Activated CD4-positive, alpha-beta memory T cell treated with anti-CD3 and anti-CD28 coated beads for 36 hours (primary cell): ENCODE data around the gene PXT1. TPM values are rescaled to one million over a fixed set of nuclear protein-coding genes. Genes with fewer than 3 reads are reported as not detected.

Experiments used
- CTCF ChIA-PET: fragments of 350-600 bp; sonication (Branson Sonifier 250); formaldehyde crosslinking; loops from one replicate; lab custom pipeline; 2021; ENCODE audit warnings: antibody characterized with exemption, inconsistent platforms; lab: Charles Lee
- POLR2A ChIA-PET: fragments of 350-600 bp; sonication (Branson Sonifier 250); formaldehyde crosslinking; loops from one replicate; lab custom pipeline; 2021; ENCODE audit warnings: antibody characterized with exemption; lab: Charles Lee
- DNase-seq: peaks from one replicate; pipeline ENCODE4 v3.0.0-alpha.2; 2020
- H3K27ac Mint-ChIP-seq: one replicate; pipeline ENCODE4 v1.8.0; 2021; ENCODE audit warnings: mixed read lengths
- H3K27me3 Mint-ChIP-seq: one replicate; pipeline ENCODE4 v1.8.0; 2021; ENCODE audit warnings: mixed read lengths
- H3K36me3 Mint-ChIP-seq: one replicate; pipeline ENCODE4 v1.8.0; 2021; ENCODE audit warnings: mixed read lengths
- H3K4me1 Mint-ChIP-seq: one replicate; pipeline ENCODE4 v1.8.0; 2021; ENCODE audit warnings: low read depth, mixed read lengths
- H3K4me3 Mint-ChIP-seq: one replicate; pipeline ENCODE4 v1.8.0; 2021; ENCODE audit warnings: mild to moderate bottlenecking, mixed read lengths
- H3K9me3 Mint-ChIP-seq: one replicate; pipeline ENCODE4 v1.8.0; 2021; ENCODE audit warnings: mixed read lengths
- intact Hi-C: fragments of 100-400 bp; cut with micrococcal nuclease; formaldehyde crosslinking; loops from one replicate; pipeline ENCODE4 v1.15.1; 2023
- total RNA-seq, 2 experiments: library from RNA; stranded (reverse); gene quantifications; one replicate each; pipeline ENCODE4 v1.2.3, GENCODE V29; 2021

The PXT1 gene
- total RNA-seq, 2 experiments from 2014 or later = 0.22 to 0.29 TPM

- peak; percentile 3 for DNase-seq
- H3K4me3 Mint-ChIP-seq = no peak overlapping the region
- POLR2A ChIA-PET = no interaction called here
- no peaks in the 10 kb centered on the region for H3K27me3 Mint-ChIP-seq
- H3K27ac Mint-ChIP-seq = no peak overlapping the region
- H3K9me3 Mint-ChIP-seq = no peaks in the 10 kb centered on the region
- intact Hi-C loops = no loop called here
- CTCF ChIA-PET = no interaction called here
- H3K4me1 Mint-ChIP-seq = peaks cover 17% of the 10 kb centered on the region
- peaks cover 5% of the 10 kb centered on the region for H3K36me3 Mint-ChIP-seq
Measured at GRCh38 chr6:36376742-36377141, 65.9 kb downstream of the PXT1 start.

GRCh38 chr6:36376183-36376582, 66.5 kb downstream of the PXT1 start:
- no peak for DNase-seq
- H3K36me3 Mint-ChIP-seq = peaks cover 5% of the 10 kb centered on the region
- CTCF ChIA-PET = no interaction called here

GRCh38 chr6:36375644-36376155, 67.0 kb downstream of the PXT1 start:
- intact Hi-C loops = no loop called here
- H3K36me3 Mint-ChIP-seq = peaks cover 5% of the 10 kb centered on the region
- no peak overlapping the region for H3K4me3 Mint-ChIP-seq
- ChIA-PET POLR2A (no interaction called here), CTCF (interaction anchor here (0.6 kb wide), 1 partner anchor 94 kb away, joined by 3 read pairs; no protein-coding TSS in a partner anchor)
- DNase-seq = peak; percentile 7
- no peak overlapping the region for H3K27ac Mint-ChIP-seq
- peaks cover 12% of the 10 kb centered on the region for H3K4me1 Mint-ChIP-seq
- no peaks in the 10 kb centered on the region for H3K27me3 Mint-ChIP-seq
- H3K9me3 Mint-ChIP-seq = no peaks in the 10 kb centered on the region

More at GRCh38 chr6:36376183-36376582, 66.5 kb downstream of the PXT1 start:
- H3K9me3 Mint-ChIP-seq = no peaks in the 10 kb centered on the region
- no peak overlapping the region for H3K4me3 Mint-ChIP-seq
- H3K27me3 Mint-ChIP-seq = no peaks in the 10 kb centered on the region
- intact Hi-C loops = no loop called here
- H3K27ac Mint-ChIP-seq = no peak overlapping the region
- H3K4me1 Mint-ChIP-seq = peaks cover 12% of the 10 kb centered on the region
- POLR2A ChIA-PET = no interaction called here

GRCh38 chr6:36374972-36375371, 67.7 kb downstream of the PXT1 start:
- DNase-seq = no peak
- CTCF ChIA-PET = no interaction called here
- H3K36me3 Mint-ChIP-seq = peaks cover 5% of the 10 kb centered on the region
- no peak overlapping the region for H3K27ac Mint-ChIP-seq
- POLR2A ChIA-PET = no interaction called here
- H3K4me3 Mint-ChIP-seq = no peak overlapping the region
- no peaks in the 10 kb centered on the region for H3K27me3 Mint-ChIP-seq
- intact Hi-C loops = no loop called here
- no peaks in the 10 kb centered on the region for H3K9me3 Mint-ChIP-seq
- peaks cover 12% of the 10 kb centered on the region for H3K4me1 Mint-ChIP-seq

GRCh38 chr6:36374194-36374593, 68.5 kb downstream of the PXT1 start:
- Mint-ChIP-seq H3K4me3 (no peak overlapping the region), H3K9me3 (no peaks in the 10 kb centered on the region), H3K36me3 (peaks cover 5% of the 10 kb centered on the region), H3K27me3 (no peaks in the 10 kb centered on the region), H3K27ac (no peak overlapping the region), H3K4me1 (peaks cover 12% of the 10 kb centered on the region)
- intact Hi-C loops = no loop called here
- DNase-seq = no peak
- CTCF ChIA-PET = interaction anchor here (1.0 to 1.4 kb wide), 4 partner anchors 12 to 72 kb away, joined by 3 to 5 read pairs (median 4); no protein-coding TSS in a partner anchor
- POLR2A ChIA-PET = no interaction called here

GRCh38 chr6:36373368-36374019, 69.2 kb downstream of the PXT1 start:
- Mint-ChIP-seq H3K4me1 (peaks cover 6% of the 10 kb centered on the region), H3K27me3 (no peaks in the 10 kb centered on the region), H3K9me3 (no peaks in the 10 kb centered on the region), H3K4me3 (no peak overlapping the region), H3K36me3 (peaks cover 4% of the 10 kb centered on the region), H3K27ac (no peak overlapping the region)
- peak; percentile 8 for DNase-seq
- intact Hi-C loops = no loop called here
- ChIA-PET POLR2A (no interaction called here), CTCF (interaction anchor here (1.0 to 1.4 kb wide), 4 partner anchors 13 to 71 kb away, joined by 3 to 5 read pairs (median 4); no protein-coding TSS in a partner anchor)

- intact Hi-C loops = no loop called here
- Mint-ChIP-seq H3K9me3 (no peaks in the 10 kb centered on the region), H3K4me3 (no peak overlapping the region), H3K36me3 (peaks cover 2% of the 10 kb centered on the region), H3K27ac (no peak overlapping the region), H3K27me3 (no peaks in the 10 kb centered on the region), H3K4me1 (no peaks in the 10 kb centered on the region)
- POLR2A ChIA-PET = no interaction called here
- CTCF ChIA-PET = interaction anchor here (1.3 to 1.5 kb wide), 2 partner anchors 11 to 31 kb away, joined by 3 to 4 read pairs; no protein-coding TSS in a partner anchor
- no peak for DNase-seq
Measured at GRCh38 chr6:36372088-36372487, 70.6 kb downstream of the PXT1 start.

- CTCF ChIA-PET = interaction anchor here (1.3 to 1.5 kb wide), 2 partner anchors 10 to 30 kb away, joined by 3 to 4 read pairs; no protein-coding TSS in a partner anchor
- POLR2A ChIA-PET = no interaction called here
- H3K27ac Mint-ChIP-seq = no peak overlapping the region
- H3K9me3 Mint-ChIP-seq = no peaks in the 10 kb centered on the region
- no peaks in the 10 kb centered on the region for H3K4me1 Mint-ChIP-seq
- H3K36me3 Mint-ChIP-seq = peaks cover 2% of the 10 kb centered on the region
- no peak for DNase-seq
- intact Hi-C loops = no loop called here
- H3K27me3 Mint-ChIP-seq = no peaks in the 10 kb centered on the region
- no peak overlapping the region for H3K4me3 Mint-ChIP-seq
Measured at GRCh38 chr6:36371211-36371610, 71.4 kb downstream of the PXT1 start.

GRCh38 chr6:36370638-36371037, 72.0 kb downstream of the PXT1 start:
- Mint-ChIP-seq H3K27ac (no peak overlapping the region), H3K36me3 (peaks cover 2% of the 10 kb centered on the region), H3K4me3 (no peak overlapping the region), H3K9me3 (no peaks in the 10 kb centered on the region), H3K4me1 (no peaks in the 10 kb centered on the region), H3K27me3 (no peaks in the 10 kb centered on the region)
- ChIA-PET CTCF (interaction anchor here (0.6 to 1.5 kb wide), 3 partner anchors 10 to 31 kb away, joined by 3 to 4 read pairs (median 3); no protein-coding TSS in a partner anchor), POLR2A (no interaction called here)
- intact Hi-C loops = no loop called here
- no peak for DNase-seq

- H3K4me3 Mint-ChIP-seq = no peak overlapping the region
- no peak overlapping the region for H3K27ac Mint-ChIP-seq
- CTCF ChIA-PET = no interaction called here
- H3K4me1 Mint-ChIP-seq = peaks cover 5% of the 10 kb centered on the region
- no peaks in the 10 kb centered on the region for H3K9me3 Mint-ChIP-seq
- no peaks in the 10 kb centered on the region for H3K27me3 Mint-ChIP-seq
- intact Hi-C loops = no loop called here
- no peak for DNase-seq
- POLR2A ChIA-PET = interaction anchor here (0.7 kb wide), 1 partner anchor 688 kb away, joined by 4 read pairs; no protein-coding TSS in a partner anchor
- H3K36me3 Mint-ChIP-seq = peaks cover 2% of the 10 kb centered on the region
Measured at GRCh38 chr6:36368921-36369865, 73.5 kb downstream of the PXT1 start.

- ChIA-PET POLR2A (no interaction called here), CTCF (interaction anchor here (1.4 kb wide), 1 partner anchor 10 kb away, joined by 3 read pairs; no protein-coding TSS in a partner anchor)
- Mint-ChIP-seq H3K4me1 (peaks cover 5% of the 10 kb centered on the region), H3K36me3 (peaks cover 2% of the 10 kb centered on the region), H3K4me3 (no peak overlapping the region), H3K27ac (no peak overlapping the region), H3K27me3 (no peaks in the 10 kb centered on the region), H3K9me3 (no peaks in the 10 kb centered on the region)
- intact Hi-C loops = no loop called here
- no peak for DNase-seq
Measured at GRCh38 chr6:36368421-36368820, 74.2 kb downstream of the PXT1 start.

- H3K36me3 Mint-ChIP-seq = peaks cover 2% of the 10 kb centered on the region
- intact Hi-C loops = no loop called here
- ChIA-PET CTCF (interaction anchor here (1.4 kb wide), 1 partner anchor 9 kb away, joined by 3 read pairs; no protein-coding TSS in a partner anchor), POLR2A (no interaction called here)
- H3K27ac Mint-ChIP-seq = no peak overlapping the region
- H3K4me1 Mint-ChIP-seq = peaks cover 5% of the 10 kb centered on the region
- H3K27me3 Mint-ChIP-seq = no peaks in the 10 kb centered on the region
- no peaks in the 10 kb centered on the region for H3K9me3 Mint-ChIP-seq
- H3K4me3 Mint-ChIP-seq = no peak overlapping the region
- no peak for DNase-seq
Measured at GRCh38 chr6:36367743-36368142, 74.9 kb downstream of the PXT1 start.
